NAMALWA (cell line): Measurements from ENCODE around the gene CAPRIN1.
"Not testable (repeated sequence)": the region's sequence is repeated elsewhere in the genome, so short reads cannot be mapped to it uniquely, and the experiment has no call there.

Experiments
- DNase-seq: peaks from one replicate; pipeline ENCODE4 v3.0.0-alpha.2; 2015; ENCODE audit warnings: low spot score

The CAPRIN1 gene

DNA sequence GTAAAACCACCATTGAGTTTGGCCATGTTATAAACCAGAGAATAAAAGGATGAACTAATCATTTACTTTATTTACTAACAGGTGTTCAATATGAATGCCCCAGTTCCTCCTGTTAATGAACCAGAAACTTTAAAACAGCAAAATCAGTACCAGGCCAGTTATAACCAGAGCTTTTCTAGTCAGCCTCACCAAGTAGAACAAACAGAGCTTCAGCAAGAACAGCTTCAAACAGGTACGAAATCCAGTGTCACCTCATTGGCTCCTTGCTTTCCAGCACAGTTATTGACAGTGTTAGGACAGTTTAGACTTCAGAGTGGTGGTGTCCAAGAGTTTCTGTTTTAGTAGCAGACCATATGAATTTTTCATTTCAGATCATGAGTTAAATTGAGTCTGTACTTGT, 40.3 kb downstream of the CAPRIN1 start:
- no peak for DNase-seq

DNA sequence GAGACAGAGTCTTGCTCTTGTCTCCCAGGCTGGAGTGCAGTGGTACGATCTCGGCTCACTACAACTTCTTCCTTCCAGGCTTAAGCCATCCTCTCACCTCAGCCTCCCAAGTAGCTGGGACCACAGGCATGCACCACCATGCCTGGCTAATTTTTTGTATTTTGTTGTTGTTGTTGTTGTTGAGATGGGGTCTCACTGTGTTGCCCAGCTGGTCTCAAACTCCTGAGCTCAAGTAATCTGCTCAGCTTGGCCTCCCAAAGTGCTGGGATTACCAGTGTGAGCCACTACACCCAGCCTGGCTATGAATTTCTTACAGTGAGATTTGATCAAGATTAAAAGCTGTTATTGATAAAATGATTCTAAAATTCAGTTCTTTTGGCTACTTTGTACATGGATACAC, 43.4 kb downstream of the CAPRIN1 start:
- not testable (repeated sequence) for DNase-seq

- DNase-seq, result no peak
These were observed 47.3 kb downstream of the CAPRIN1 start for GRCh38 chr11:34098813-34099212.

GRCh38 chr11:34104680-34105078, 53.1 kb downstream of the CAPRIN1 start:
- no peak for DNase-seq

DNA sequence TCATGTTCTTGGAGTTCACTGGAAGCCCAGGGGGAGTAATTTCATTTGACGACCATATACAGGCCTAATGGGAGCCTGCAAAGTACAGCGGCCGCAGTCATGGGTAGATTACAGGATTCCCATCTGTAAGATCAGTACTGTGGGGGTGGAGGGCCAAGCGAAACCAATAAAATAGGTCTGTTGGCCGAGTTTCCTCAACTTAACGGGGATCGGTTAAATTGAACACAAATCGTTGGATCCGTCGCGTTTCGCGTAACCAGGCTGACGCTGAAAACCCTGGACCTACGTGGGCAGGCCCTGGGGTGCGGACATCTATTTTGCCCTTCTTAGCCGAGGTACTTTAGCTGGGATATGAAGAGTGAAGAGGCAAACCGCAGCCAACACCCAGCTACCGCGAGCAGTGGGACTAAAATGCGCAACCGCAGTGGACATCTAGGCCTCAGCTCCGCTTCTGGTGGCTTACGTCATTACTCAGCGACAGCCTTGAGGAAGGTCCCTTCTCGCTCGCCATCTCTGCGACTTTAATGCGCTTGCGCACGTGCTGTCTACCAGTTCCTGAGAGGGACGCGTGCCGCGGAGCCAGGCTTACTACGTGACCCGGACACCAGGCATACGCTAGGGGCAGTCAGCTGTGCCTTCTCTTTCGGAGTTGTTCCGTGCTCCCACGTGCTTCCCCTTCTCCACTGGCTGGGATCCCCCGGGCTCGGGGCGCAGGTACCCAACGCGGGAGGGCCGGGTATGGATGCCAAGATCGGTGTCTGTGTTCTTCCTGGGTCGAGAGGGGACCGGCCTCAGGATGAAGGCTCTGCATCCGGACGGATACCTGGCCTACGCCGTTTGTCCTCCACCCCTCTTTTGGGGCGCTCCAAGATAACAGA, 53.8 kb downstream of the CAPRIN1 start, which contains the start of gene NAT10:
Gene NAT10, plus strand, starts transcription at position 551 of the 878 bp plus-strand sequence. CDS start 2,597 bp downstream, outside the sequence.
- peak; percentile 99 for DNase-seq

DNA sequence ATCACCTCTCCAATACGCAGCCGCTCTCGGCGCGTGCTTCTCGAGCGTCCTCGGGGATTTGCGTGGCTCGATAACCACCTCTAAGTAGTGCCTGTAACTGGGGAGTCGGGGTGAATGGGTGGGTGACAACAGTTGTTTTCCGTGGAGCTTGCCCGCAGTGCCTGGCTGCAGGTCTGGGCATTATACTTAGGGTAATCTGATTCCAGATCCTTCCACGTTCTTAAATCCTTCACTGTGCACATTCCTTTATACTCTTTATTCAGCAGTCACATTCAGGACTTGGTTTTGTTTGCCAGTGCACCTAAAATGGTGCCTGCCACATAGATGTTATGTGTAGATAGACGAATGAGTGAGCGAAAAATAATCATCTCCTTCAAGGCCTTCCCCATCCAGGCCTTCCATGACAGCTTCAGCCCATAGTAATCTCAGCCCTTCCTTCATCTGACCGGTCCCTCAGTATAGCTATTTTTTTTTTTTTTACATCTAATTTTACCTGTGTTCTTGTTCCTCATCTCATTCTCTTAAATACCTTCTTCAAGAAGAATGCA, 54.5 kb downstream of the CAPRIN1 start:
- DNase-seq, result no peak

GRCh38 chr11:34111722-34112270, 60.3 kb downstream of the CAPRIN1 start:
- DNase-seq, result no peak

- no peak for DNase-seq
These were observed 62.5 kb downstream of the CAPRIN1 start for GRCh38 chr11:34114014-34114413.

DNA sequence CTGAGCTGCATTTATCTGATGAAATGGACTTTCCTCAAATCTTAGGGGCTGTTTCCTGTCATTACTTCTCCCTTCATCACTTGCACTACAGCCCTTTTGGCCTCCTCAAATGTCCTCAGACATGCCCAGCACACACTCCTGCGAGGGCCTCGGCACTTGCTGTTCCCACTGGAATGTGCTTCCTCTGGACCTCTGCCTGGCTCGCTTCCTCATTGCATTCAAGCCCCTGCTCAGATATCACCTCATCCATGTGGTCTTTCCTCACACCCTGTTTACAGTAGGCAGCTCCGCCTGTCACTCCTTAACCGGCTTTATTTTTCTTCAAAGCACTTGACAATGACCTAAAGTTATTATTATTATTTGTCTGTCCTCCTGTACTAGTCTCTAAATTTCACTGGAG, 62.9 kb downstream of the CAPRIN1 start:
- DNase-seq, result no peak

- DNase-seq, result no peak
These were observed 69.1 kb downstream of the CAPRIN1 start for GRCh38 chr11:34120651-34121050.

GRCh38 chr11:34124885-34125668, 73.5 kb downstream of the CAPRIN1 start:
- DNase-seq, result no peak

DNA sequence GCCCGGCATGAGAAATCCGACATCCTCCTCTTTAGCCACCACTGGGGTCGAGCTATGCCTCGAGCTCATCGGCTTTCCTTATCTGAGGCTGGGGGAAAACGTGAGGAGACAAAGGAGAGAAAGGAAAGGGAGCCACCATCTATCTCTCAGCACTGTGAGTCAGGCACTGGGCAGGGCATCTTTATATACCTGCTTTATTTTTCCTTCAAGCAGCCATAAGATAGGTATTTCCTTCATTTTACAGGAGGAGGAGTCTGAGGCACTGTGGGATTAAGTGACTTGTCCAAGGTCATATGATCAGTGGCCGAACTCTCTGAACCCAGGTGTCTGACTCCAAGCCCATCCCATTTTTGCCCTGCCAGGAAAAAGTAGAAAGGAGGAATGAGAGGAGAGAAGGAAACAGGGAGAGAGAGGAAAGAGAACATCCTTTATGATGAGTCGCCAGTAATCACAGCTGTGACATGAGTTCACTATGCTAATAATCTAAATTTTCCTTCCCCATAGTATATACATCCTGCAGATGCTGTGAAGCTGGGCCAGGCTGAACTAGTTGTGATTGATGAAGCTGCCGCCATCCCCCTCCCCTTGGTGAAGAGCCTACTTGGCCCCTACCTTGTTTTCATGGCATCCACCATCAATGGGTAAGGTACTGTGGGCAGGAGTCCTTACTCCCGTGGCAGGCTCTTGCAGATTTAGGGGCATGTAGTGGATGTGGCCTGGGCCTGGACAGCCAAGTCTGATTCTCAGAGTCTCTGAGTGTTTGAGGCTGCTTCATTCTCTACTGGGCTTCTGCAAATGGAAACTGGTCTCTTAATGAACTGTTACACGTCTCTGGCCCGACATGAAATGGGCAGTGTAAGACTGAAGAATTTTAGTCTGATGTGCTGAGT, 75.7 kb downstream of the CAPRIN1 start:
- DNase-seq, result no peak

DNA sequence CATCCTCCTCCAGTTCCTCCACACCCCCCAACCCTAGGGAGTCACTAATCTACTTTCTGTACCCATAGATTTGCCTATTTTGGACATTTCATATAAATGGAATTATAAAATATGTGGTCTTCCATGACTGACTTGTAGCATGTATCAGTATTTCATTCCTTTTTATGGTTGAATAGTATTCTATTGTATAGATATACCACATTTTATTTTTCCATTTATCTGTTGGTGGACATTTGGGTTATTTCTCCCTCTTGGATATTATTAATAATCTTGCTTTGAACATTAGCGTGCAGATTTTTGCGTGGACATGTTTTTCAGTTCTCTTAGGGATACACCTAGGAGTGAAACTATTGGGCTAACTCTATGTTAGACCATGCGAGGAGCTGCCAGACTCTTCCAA, 77.3 kb downstream of the CAPRIN1 start:
- no peak for DNase-seq

DNA sequence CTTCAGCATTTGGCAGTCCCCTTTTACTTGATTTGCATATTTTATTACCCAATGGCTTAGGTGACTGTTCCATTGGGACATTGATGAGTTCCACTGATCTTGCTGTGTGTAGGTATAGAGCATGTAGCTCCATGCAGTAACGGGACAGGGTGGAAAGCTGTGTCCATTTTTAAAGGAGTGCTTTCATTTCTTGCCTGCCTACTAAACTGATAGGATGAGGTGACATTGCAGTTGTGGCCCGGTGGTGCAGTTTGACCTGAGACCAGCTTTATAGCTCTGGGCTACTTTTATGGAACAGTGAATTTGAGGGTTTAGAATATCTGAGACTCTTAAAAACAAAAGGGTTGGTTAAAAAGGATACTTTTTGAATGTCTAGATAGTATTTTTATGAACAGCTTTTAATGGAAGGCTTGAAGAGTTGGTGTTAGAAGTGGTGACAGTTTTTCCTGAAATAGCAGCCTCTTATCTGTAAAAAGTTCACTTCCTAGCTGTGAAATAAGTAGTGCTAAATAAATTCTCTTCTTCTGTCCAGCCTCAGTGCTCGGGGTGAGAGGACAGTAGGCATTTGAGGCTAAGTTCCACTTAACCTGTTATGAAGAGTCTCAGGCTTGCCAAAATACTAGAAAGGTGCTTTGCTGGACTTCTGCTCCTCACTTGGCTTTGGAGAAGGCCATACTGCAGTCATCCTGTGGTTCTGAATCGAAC, 80.9 kb downstream of the CAPRIN1 start:
- DNase-seq, result no peak

DNA sequence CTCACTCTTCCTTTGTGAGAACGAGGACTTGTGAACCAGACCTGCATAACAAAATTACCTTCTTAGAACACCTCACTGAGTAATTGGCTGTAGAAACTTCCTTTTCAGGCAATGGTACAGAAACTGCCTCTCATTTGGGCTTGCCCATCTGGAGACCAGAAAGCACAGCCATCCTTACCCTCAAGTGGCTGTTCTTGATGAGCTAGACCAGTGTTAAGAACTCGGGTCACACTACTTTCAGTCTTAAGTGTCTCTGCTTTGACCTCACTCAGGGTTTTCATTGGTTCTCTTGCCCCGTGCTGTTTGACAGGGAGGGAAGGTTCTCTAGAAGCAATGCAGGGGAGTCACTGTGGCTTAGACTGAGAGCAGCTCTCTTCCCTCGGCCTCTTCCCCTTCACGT, 83.2 kb downstream of the CAPRIN1 start:
- DNase-seq, result no peak

GRCh38 chr11:34135439-34135838, 83.9 kb downstream of the CAPRIN1 start:
- no peak for DNase-seq

DNA sequence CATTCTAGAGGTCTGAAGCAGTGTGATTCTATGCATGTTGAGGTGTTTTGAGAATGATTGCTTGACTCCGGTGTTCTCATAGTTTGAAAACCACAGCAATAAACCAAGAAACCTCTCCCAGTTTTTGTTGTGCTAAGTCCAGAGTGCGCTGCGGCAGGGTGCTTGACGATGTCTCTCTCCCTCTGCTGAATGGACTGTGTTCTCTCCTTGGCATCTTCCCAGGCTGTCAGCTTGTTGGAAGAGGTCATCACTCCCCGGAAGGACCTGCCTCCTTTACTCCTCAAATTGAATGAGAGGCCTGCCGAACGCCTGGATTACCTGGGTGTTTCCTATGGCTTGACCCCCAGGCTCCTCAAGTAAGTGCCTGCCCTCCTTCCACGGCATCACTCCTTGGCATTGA, 84.9 kb downstream of the CAPRIN1 start:
- no peak for DNase-seq

- no peak for DNase-seq
These were observed 87.8 kb downstream of the CAPRIN1 start for GRCh38 chr11:34139346-34139745.

GRCh38 chr11:34140149-34140548, 88.6 kb downstream of the CAPRIN1 start:
- DNase-seq, result no peak

- DNase-seq, result no peak
These were observed 91.5 kb downstream of the CAPRIN1 start for GRCh38 chr11:34143048-34143447.

GRCh38 chr11:34145073-34145472, 93.5 kb downstream of the CAPRIN1 start:
- no peak for DNase-seq
